Heart right ventricle (tissue), 16 donors: ENCODE measurements around the gene CYP26C1. TPM values are rescaled to one million over a fixed set of nuclear protein-coding genes. Genes with fewer than 3 reads are reported as not detected.

ENCODE experiments used
- ATAC-seq, 8 donors: fragments of 200-7000 bp; cut with Tn5 transposase; one replicate each; pipeline ENCODE4 v1.9.1; 2020; ENCODE audit warnings: mild to moderate bottlenecking in 8 of 8, moderate library complexity in 8 of 8, moderate number of reproducible peaks in 1 of 8
- DNase-seq, 2 donors: peaks; one replicate each; pipeline ENCODE4 v3.0.0-alpha.2; 2020
- H3K27ac ChIP-seq, 10 donors: fragments of 200-600 bp; sonication (generic) in 2 of 10; one replicate each; pipeline versions ENCODE4 v1.5.0 to v1.8.0; 2020 to 2022; ENCODE audit warnings: mild to moderate bottlenecking in 3 of 10
- H3K27me3 ChIP-seq, 7 donors: fragments of 200-600 bp; one replicate each; pipeline ENCODE4 v1.8.0; 2021 to 2022; ENCODE audit warnings: mild to moderate bottlenecking in 2 of 7
- H3K36me3 ChIP-seq, 9 donors: fragments of 200-600 bp; sonication (generic) in 1 of 9; one replicate each; pipeline versions ENCODE4 v1.5.0 to v1.8.0; 2020 to 2022; ENCODE audit warnings: mild to moderate bottlenecking in 2 of 9
- H3K4me1 ChIP-seq, 9 donors: fragments of 200-600 bp; sonication (generic) in 1 of 9; one replicate each; pipeline versions ENCODE4 v1.5.0 to v1.8.0; 2020 to 2022; ENCODE audit warnings: mild to moderate bottlenecking in 4 of 9
- H3K4me3 ChIP-seq, 10 donors: fragments of 200-600 bp; sonication (generic) in 2 of 10; one replicate each; pipeline versions ENCODE4 v1.5.0 to v1.8.0; 2020 to 2022; ENCODE audit warnings: mild to moderate bottlenecking in 7 of 10, moderate library complexity in 2 of 10
- H3K9me3 ChIP-seq, 11 donors: fragments of 200-600 bp in 10 of 11; sonication (generic) in 2 of 11; one replicate each; pipeline versions ENCODE4 v1.5.0 to v1.8.0; 2013 to 2022; ENCODE audit warnings: mild to moderate bottlenecking in 2 of 11, control low read depth in 1 of 11, moderate library complexity in 1 of 11
- WGBS, 2 donors: extraction: QIAGEN DNeasy Blood & Tissue Kit; methylation state at CpG; one replicate each; pipeline ENCODE4 v1.1.7; 2013; ENCODE audit warnings: inconsistent platforms in 1 of 2; 5-methylcytosine and 5-hydroxymethylcytosine counted together
- intact Hi-C, 10 donors: fragments of 100-400 bp; cut with DNase I; formaldehyde crosslinking; loops; one replicate each; pipeline versions ENCODE4 v1.11.1 to v1.14.2; 2022
- polyA plus RNA-seq, 2 donors: library from polyadenylated mRNA; stranded (reverse); fragments of 200-250 nt; gene quantifications; one replicate each; pipeline ENCODE4 v1.2.3, GENCODE V29; 2013
- total RNA-seq, 10 donors: library from RNA; stranded (reverse); fragmentation: NEBNext Ultra II Directional in 3 of 10; extraction: Animal tissue kit (Norgen Biotek cat#: 25700) in 3 of 10; gene quantifications; one replicate each; pipeline versions ENCODE4 v1.2.1 to v1.2.4, GENCODE V29; 2021 to 2023
- TF ChIP-seq, protein P1 (sequence below), 9 donors: fragments of 200-600 bp; sonication (generic) in 2 of 9; IDR thresholded peaks; one replicate each; pipeline versions ENCODE4 v1.5.0 to v1.8.0; 2021 to 2022; ENCODE audit warnings: antibody characterized with exemption in 9 of 9, mild to moderate bottlenecking in 5 of 9, moderate library complexity in 1 of 9
- donor health status: Arrhythmogenic right ventricular cardiomyopathy.
- donor health status: ischemic (EF 13 %, LVEDD 7.1; RV severe dilation, severe dysfunction).
- donor health status: healthy with polysubstance abuse.
- donor health status: DM: no; HTN: yes; CAD: no.
- donor health status: DM: no; HTN: no; CAD: no.
- donor health status: ischemic (EF 25% LVEDD 6.9; RV normal size, moderate dysfunction).
- donor health status: ischemic (EF 25% LVEDD 5.7; RV mildly dilated, moderate dysfunction).
- donor health status: healthy.
- donor health status: DM: yes; HTN: yes; CAD: no.
- donor health status: Ischemic cardiomyopathy.
- donor health status: ischemic (EF 35%, LVEDD 5.7; RV mildly dilated, moderate dysfunction).
- donor health status: nonischemic (EF 11% LVEDD 7.7; RV severe dilation, severe dysfunction).
- donor health status: DM: yes; HTN: yes; CAD: no.
- donor health status: PGD.
- donor health status: ischemic (EF 29% LVEDD 5.4; RV normal size, mild dysfunction).
- donor health status: nonischemic (EF 23%, LVEDD 6.1; RV moderate dilation, normal function).

Gene CYP26C1
- total and polyA plus RNA-seq, 12 donors: 0.08 to 0.15 TPM; not detected in 10

DNA sequence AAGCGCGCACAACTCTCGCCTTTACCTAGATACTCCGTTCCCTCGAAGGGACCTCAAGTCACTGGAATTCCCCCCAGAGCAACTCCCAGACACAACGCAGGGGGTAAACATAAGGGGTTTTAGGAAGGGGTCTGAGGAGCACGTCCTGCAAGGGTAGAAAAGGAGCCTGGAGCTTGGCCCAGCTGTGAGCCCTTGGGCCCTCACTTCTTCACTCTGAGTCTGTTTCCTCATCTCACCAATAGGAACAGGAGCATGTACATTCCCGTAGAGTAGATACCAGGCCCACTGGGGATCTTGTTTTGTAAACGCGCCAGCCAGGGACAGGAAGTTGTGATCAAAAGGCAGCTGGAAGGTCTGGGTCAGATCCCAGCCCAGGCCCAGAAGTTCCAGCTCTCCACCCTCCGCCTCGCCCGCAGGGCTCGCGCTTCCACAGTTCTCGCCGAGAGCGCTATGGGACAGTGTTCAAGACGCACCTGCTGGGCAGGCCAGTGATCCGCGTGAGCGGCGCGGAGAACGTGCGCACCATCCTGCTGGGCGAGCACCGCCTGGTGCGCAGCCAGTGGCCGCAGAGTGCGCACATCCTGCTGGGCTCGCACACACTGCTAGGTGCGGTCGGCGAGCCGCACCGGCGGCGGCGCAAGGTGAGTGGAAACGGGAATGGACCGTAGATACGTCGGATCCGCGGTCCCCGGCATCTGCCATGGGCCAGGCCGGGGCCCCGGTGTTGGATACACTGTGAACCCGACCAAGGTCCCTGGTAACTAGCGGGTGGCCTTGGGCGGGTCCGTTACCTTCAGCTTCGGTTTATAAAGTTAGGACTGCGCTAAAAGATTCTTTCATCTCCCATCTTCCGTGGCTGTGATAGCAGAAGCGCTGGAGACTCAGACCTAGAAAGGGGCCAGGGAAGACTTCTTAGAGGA lies 1.3 kb downstream of the CYP26C1 start:
- Histone ChIP-seq H3K4me1 (peaks cover 9 to 41% (median 30%) of the 10 kb centered on the region in 9 donors), H3K27ac (no peak overlapping the region), H3K9me3 (no peaks in the 10 kb centered on the region), H3K36me3 (peaks cover 0 to 19% (median 5%) of the 10 kb centered on the region in 9 donors), H3K27me3 (peaks cover 14 to 96% (median 82%) of the 10 kb centered on the region in 7 donors), H3K4me3 (peak overlapping the region in 9 of 10 donors; percentile 29 to 51 (median 40))
- ATAC-seq (peak in 7 of 8 donors; percentile 8 to 53 (median 48)), DNase-seq (no peak)
- 5 to 8% methylated on average over 57 of the region's 57 CpGs for WGBS, 2 donors
- TF ChIP-seq, protein P1, sequence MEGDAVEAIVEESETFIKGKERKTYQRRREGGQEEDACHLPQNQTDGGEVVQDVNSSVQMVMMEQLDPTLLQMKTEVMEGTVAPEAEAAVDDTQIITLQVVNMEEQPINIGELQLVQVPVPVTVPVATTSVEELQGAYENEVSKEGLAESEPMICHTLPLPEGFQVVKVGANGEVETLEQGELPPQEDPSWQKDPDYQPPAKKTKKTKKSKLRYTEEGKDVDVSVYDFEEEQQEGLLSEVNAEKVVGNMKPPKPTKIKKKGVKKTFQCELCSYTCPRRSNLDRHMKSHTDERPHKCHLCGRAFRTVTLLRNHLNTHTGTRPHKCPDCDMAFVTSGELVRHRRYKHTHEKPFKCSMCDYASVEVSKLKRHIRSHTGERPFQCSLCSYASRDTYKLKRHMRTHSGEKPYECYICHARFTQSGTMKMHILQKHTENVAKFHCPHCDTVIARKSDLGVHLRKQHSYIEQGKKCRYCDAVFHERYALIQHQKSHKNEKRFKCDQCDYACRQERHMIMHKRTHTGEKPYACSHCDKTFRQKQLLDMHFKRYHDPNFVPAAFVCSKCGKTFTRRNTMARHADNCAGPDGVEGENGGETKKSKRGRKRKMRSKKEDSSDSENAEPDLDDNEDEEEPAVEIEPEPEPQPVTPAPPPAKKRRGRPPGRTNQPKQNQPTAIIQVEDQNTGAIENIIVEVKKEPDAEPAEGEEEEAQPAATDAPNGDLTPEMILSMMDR (IDR thresholded peaks at IDR 0.05): no peak
- intact Hi-C loops: no loop called here

GRCh38 chr10:93062514-93063143 lies 2.0 kb downstream of the CYP26C1 start:
- intact Hi-C loops: no loop called here
- TF ChIP-seq, protein P1 (IDR thresholded peaks at IDR 0.05): peak in 8 of 9 donors; percentile 27 to 59 (median 54)
- peak overlapping the region in 9 of 10 donors; percentile 29 to 51 (median 40) for H3K4me3 ChIP-seq
- H3K9me3 ChIP-seq: no peaks in the 10 kb centered on the region
- peaks cover 0 to 19% (median 5%) of the 10 kb centered on the region in 9 donors for H3K36me3 ChIP-seq
- peaks cover 17 to 98% (median 90%) of the 10 kb centered on the region in 7 donors for H3K27me3 ChIP-seq
- no peak overlapping the region for H3K27ac ChIP-seq
- DNase-seq (peak in 1 of 2 donors; percentile 13), ATAC-seq (peak; percentile 43 to 68 (median 54))
- WGBS, 2 donors: 1 to 2% methylated on average over 62 to 68 of the region's 68 CpGs
- H3K4me1 ChIP-seq: peaks cover 9 to 41% (median 30%) of the 10 kb centered on the region in 9 donors

DNA sequence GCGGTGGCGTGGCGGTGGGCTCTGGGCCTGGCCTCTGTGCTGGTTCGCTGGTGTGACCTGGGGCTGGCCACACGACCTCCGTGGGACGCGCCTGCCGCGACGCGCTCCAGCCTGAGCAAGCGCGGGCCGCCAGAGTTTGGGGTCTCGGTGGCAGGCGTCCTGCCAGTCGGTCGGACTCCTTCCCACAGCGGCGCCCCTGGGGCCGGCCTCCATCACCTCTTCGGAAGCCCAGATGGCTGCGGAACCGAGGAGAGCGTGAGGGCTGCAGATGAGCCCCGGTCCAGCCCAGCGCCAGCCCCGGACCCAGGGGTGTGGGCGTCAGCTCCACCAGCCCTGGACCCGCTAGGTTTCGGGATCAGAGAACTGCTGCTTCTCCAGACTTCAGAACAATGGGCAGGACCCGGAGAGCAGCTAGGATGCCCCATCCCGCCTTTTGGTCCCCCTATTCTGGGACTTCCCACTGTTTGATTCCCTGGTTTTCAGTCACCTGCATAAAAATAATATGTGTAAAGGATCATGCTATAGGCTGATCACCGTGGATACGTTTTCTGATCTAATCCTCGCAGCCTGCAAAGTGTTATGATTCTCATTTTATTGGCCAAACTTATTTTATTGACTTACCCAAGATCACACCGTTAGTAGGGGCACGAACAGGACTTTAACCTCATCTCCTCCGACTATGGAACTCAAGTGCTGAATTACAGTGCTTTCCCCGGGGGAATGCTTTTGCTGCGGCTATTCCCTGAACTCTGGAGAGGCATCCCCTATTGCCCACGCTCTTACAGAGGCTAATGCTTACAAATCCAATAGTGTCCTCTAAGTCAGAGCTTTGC lies 2.8 kb downstream of the CYP26C1 start:
- Histone ChIP-seq H3K9me3 (no peaks in the 10 kb centered on the region), H3K27ac (no peak overlapping the region), H3K27me3 (peaks cover 17 to 99% (median 94%) of the 10 kb centered on the region in 7 donors), H3K4me3 (peak overlapping the region in 7 of 10 donors; percentile 29 to 51 (median 44)), H3K4me1 (peaks cover 9 to 46% (median 34%) of the 10 kb centered on the region in 9 donors), H3K36me3 (peaks cover 0 to 14% (median 5%) of the 10 kb centered on the region in 9 donors)
- TF ChIP-seq, protein P1 (IDR thresholded peaks at IDR 0.05): no peak
- 9 to 16% methylated on average over 42 to 43 of the region's 43 CpGs for WGBS, 2 donors
- intact Hi-C loops: no loop called here
- ATAC-seq: no peak
- DNase-seq: no peak
